ENCODE data around the gene DNHD1. TPM values are rescaled to one million over a fixed set of nuclear protein-coding genes. Genes with fewer than 3 reads are reported as not detected.
A peak's percentile ranks its signal among the peaks of the same experiment; 100 is the strongest.

The DNHD1 gene
- total and polyA plus RNA-seq, 5 experiments from 2014 or later: 1.0 to 62.8 (median 1.9) TPM

GRCh38 chr11:6612213-6613041 is 115.3 kb downstream of the DNHD1 start, which contains the start of gene TAF10:
Gene TAF10 (minus strand): TSS chr11:6612216. CDS start chr11:6612189, 27 bp downstream.
- H3K36me3 Mint-ChIP-seq: peaks cover 6 to 53% (median 15%) of the 10 kb centered on the region in 3 donors
- POLR2A ChIA-PET: interaction anchor here (0.5 to 3.3 kb wide), 39 partner anchors 9 to 923 kb away, joined by 3 to 62 read pairs (median 7); partner anchors contain the start of genes ARFIP2, DCHS1, ILK and MRPL17
- no peaks in the 10 kb centered on the region for H3K9me3 Mint-ChIP-seq
- H3K4me3 Mint-ChIP-seq: peak within 1 kb of the TSS in 9 of 10 donors; percentile 81 to 95 (median 89)
- H3K27me3 Mint-ChIP-seq: no peaks in the 10 kb centered on the region
- DNase-seq: peak; percentile 90 to 97 (median 94)
- ATAC-seq: peak; percentile 90 to 92
- peak within 1 kb of the TSS in 8 of 10 donors; percentile 90 to 98 (median 96) for H3K27ac Mint-ChIP-seq
- peaks cover 27 to 53% (median 30%) of the 10 kb centered on the region in 4 donors for H3K4me1 Mint-ChIP-seq

- Mint-ChIP-seq H3K27me3 (no peaks in the 10 kb centered on the region), H3K36me3 (peaks cover 6 to 46% (median 14%) of the 10 kb centered on the region in 3 donors), H3K4me1 (peaks cover 25 to 42% (median 28%) of the 10 kb centered on the region in 4 donors), H3K9me3 (no peaks in the 10 kb centered on the region), H3K4me3 (no peak overlapping the region), H3K27ac (no peak overlapping the region)
- no peak for ATAC-seq
- POLR2A ChIA-PET: interaction anchor here (0.6 to 3.3 kb wide), 13 partner anchors 9 to 208 kb away, joined by 3 to 62 read pairs (median 12); partner anchors contain the start of genes ILK, MRPL17 and RRP8
- no peak for DNase-seq
Measured at GRCh38 chr11:6613496-6613895, 116.4 kb downstream of the DNHD1 start.

- peaks cover 6 to 38% (median 10%) of the 10 kb centered on the region in 3 donors for H3K36me3 Mint-ChIP-seq
- peak overlapping the region in 1 of 10 donors; percentile 12 for H3K4me3 Mint-ChIP-seq
- no peaks in the 10 kb centered on the region for H3K27me3 Mint-ChIP-seq
- POLR2A ChIA-PET: interaction anchor here (0.7 to 1.7 kb wide), 2 partner anchors 53 to 69 kb away, joined by 4 to 6 read pairs; partner anchors contain the start of gene MRPL17
- H3K27ac Mint-ChIP-seq: peak overlapping the region in 3 of 10 donors; percentile 21 to 69 (median 65)
- DNase-seq (no peak), ATAC-seq (no peak)
- H3K9me3 Mint-ChIP-seq: no peaks in the 10 kb centered on the region
- H3K4me1 Mint-ChIP-seq: peaks cover 22 to 33% (median 28%) of the 10 kb centered on the region in 4 donors
Measured at GRCh38 chr11:6614446-6614845, 117.4 kb downstream of the DNHD1 start.

DNA sequence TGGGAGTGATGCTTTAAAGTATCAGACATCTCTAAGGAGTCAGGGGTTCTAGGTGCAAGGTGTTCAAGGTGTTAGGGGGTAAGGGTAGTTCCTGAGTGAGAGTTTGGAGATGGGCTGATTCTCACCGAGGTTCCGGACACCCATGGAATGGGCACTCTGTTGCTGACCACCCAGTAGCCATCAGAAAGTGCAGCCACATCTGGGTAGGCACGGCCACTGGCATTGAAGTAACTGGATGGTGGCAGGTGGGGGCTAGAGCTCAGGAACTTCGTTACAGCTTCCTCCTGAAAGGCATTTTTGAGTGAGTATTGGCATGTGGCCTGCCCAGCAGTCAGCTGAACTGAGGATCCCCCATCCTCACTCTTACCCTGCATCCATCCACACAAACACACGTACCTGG is 118.0 kb downstream of the DNHD1 start:
- H3K4me3 Mint-ChIP-seq: peak overlapping the region in 2 of 10 donors; percentile 2 to 12
- DNase-seq: no peak
- H3K36me3 Mint-ChIP-seq: peaks cover 6 to 32% (median 10%) of the 10 kb centered on the region in 3 donors
- peak overlapping the region in 5 of 10 donors; percentile 21 to 79 (median 65) for H3K27ac Mint-ChIP-seq
- H3K9me3 Mint-ChIP-seq: no peaks in the 10 kb centered on the region
- peaks cover 19 to 27% (median 26%) of the 10 kb centered on the region in 4 donors for H3K4me1 Mint-ChIP-seq
- ATAC-seq: no peak
- POLR2A ChIA-PET: interaction anchor here (1.7 to 6.1 kb wide), 2 partner anchors 41 to 53 kb away, joined by 4 to 38 read pairs; partner anchors contain the start of gene DCHS1
- H3K27me3 Mint-ChIP-seq: no peaks in the 10 kb centered on the region

DNA sequence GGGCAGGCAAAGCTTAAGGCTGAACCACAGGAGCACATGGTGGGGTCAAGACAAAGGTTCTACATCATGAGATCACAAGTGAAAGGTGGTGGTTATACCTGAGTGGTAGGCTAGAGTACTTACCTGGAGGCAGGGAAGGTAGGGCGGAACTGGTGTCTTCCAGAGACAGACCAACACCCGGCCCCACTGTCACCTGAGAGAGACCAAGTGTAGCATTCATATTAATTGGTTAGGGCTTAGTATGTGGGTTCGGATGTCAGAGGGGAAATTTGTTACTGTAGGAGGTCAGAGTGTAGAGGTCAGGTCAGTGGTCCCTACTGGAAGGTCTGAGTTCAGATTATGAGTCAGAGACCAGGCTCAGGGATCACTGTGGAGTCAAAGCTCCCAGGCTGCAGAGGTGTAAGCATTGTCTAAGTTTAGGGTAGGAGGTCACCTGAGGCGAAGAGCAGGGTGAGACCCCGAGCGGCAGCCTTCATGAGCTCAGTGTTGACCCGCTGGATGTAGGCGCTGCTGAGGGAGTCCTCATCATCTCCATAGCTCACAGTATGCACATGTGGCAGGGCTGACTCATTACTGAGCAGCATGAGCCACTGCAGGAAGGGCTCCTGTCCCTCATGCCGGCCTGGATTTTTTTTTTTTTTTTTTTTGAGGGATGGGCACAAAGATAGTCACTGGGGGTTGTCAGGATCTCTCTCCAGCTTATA is 119.0 kb downstream of the DNHD1 start:
- Mint-ChIP-seq H3K27me3 (no peaks in the 10 kb centered on the region), H3K27ac (peak overlapping the region in 8 of 10 donors; percentile 31 to 89 (median 58)), H3K4me1 (peaks cover 17 to 21% (median 17%) of the 10 kb centered on the region in 4 donors), H3K9me3 (no peaks in the 10 kb centered on the region), H3K4me3 (peak overlapping the region in 3 of 10 donors; percentile 2 to 52 (median 37)), H3K36me3 (peaks cover 6 to 22% (median 10%) of the 10 kb centered on the region in 3 donors)
- ATAC-seq: no peak
- no peak for DNase-seq
- POLR2A ChIA-PET: interaction anchor here (0.9 to 6.1 kb wide), 5 partner anchors 12 to 66 kb away, joined by 3 to 58 read pairs (median 4); partner anchors contain the start of genes DCHS1 and MRPL17

DNA sequence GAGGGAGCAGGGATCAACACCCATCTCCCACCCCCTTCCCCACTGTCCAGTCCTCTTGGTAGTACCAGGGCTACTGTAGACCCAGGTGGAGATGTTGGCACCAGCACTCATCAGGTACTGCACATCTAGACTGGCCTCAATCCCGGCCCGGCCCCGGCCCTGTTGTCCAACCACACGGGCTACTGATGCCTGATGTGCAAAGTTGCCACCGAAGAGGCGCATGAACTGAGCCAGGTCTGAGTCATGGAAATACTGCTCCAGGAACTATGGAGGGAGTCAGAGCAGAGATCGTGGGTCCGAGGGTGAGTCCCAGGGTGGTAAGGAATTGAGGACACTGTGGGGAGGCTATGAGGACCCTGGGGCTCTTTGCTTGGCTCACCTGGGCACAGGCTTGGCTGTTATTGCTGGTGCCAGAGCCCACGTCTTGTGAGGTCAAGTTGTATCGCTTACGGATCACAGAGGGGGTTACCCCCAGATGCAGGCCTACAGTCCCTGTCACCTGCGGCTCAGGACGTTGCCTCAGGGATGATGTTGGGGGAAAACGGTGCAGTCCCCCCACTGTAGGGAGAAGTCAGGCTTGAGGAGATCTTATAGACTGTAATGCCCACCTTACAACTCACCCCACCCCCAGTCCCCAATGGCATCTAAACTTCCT is 119.6 kb downstream of the DNHD1 start:
- POLR2A ChIA-PET: interaction anchor here (0.9 to 6.1 kb wide), 7 partner anchors 12 to 227 kb away, joined by 3 to 58 read pairs (median 4); partner anchors contain the start of genes DCHS1, MRPL17 and SMPD1
- no peaks in the 10 kb centered on the region for H3K9me3 Mint-ChIP-seq
- no peaks in the 10 kb centered on the region for H3K27me3 Mint-ChIP-seq
- H3K4me1 Mint-ChIP-seq: peaks cover 11 to 18% (median 14%) of the 10 kb centered on the region in 4 donors
- DNase-seq (no peak), ATAC-seq (no peak)
- peak overlapping the region in 3 of 10 donors; percentile 41 to 80 (median 54) for H3K27ac Mint-ChIP-seq
- H3K4me3 Mint-ChIP-seq: peak overlapping the region in 6 of 10 donors; percentile 4 to 71 (median 30)
- peaks cover 6 to 21% (median 10%) of the 10 kb centered on the region in 3 donors for H3K36me3 Mint-ChIP-seq

GRCh38 chr11:6617315-6617781 is 120.3 kb downstream of the DNHD1 start:
- DNase-seq (no peak), ATAC-seq (no peak)
- Mint-ChIP-seq H3K36me3 (peaks cover 6 to 21% (median 10%) of the 10 kb centered on the region in 3 donors), H3K27ac (peak overlapping the region in 3 of 10 donors; percentile 1 to 60 (median 11)), H3K4me3 (peak overlapping the region in 2 of 10 donors; percentile 4 to 71), H3K27me3 (no peaks in the 10 kb centered on the region), H3K9me3 (no peaks in the 10 kb centered on the region), H3K4me1 (peaks cover 11 to 20% (median 14%) of the 10 kb centered on the region in 4 donors)
- POLR2A ChIA-PET: interaction anchor here (1.2 to 6.1 kb wide), 8 partner anchors 10 to 227 kb away, joined by 3 to 58 read pairs (median 15); partner anchors contain the start of genes DCHS1, MRPL17 and SMPD1

- Mint-ChIP-seq H3K4me3 (no peak overlapping the region), H3K9me3 (no peaks in the 10 kb centered on the region), H3K4me1 (peaks cover 11 to 20% (median 14%) of the 10 kb centered on the region in 4 donors), H3K27ac (no peak overlapping the region), H3K36me3 (peaks cover 6 to 21% (median 10%) of the 10 kb centered on the region in 3 donors), H3K27me3 (no peaks in the 10 kb centered on the region)
- DNase-seq (peak in 7 of 10 donors; percentile 32 to 80 (median 39)), ATAC-seq (peak; percentile 48 to 53)
- POLR2A ChIA-PET: interaction anchor here (0.7 to 6.1 kb wide), 20 partner anchors 8 to 384 kb away, joined by 3 to 58 read pairs (median 6); partner anchors contain the start of genes DCHS1, FHIP1B, ILK and MRPL17
Measured at GRCh38 chr11:6618117-6619003, 121.3 kb downstream of the DNHD1 start.

DNA sequence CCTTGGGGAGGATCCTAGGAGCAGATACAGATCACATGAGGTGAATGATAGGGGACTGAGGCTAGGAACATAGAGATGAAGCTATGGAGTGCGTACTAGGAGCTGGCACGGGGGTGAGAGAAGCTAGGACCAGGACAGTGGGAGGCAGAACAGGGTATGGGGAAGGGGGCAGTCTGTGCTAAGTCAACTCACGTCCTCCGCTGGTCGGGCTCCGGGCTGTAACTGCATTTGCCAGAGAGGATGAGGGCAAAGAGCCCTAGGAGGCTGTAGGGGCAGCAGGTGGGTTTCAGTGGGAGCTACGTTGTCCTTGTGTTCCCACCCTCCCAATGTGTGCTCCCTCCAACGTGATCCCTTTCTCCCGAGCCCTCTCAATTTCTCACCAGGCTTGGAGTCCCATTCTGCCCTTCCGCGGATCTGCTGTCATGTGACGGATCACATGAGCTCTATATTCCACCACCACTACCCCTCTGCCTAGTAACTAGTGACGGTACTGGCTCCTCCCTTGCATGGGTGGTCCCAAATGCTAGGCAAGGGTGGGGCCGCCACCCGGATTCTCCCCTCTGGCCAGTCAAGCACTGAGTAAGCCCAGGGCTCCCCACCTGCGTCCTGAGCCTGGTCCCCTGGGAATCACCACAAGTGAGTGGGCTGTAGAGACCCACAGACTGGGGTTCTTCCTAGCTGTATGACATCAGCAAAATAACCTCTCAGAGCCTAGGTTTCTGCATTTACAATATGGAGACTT is 122.1 kb downstream of the DNHD1 start, which contains the start of gene TPP1:
TSS of gene TPP1 (minus strand) at position 419 of the 742 bp plus-strand sequence. CDS start at position 397, 22 bp downstream.
- H3K27ac Mint-ChIP-seq: no peak within 1 kb of the TSS
- ATAC-seq: peak; percentile 93 to 97
- H3K9me3 Mint-ChIP-seq: no peaks in the 10 kb centered on the region

GRCh38 chr11:6620636-6621035 is 123.6 kb downstream of the DNHD1 start:
- Mint-ChIP-seq H3K4me3 (no peak overlapping the region), H3K9me3 (no peaks in the 10 kb centered on the region), H3K27ac (no peak overlapping the region), H3K4me1 (peaks cover 8 to 17% (median 11%) of the 10 kb centered on the region in 4 donors), H3K27me3 (no peaks in the 10 kb centered on the region), H3K36me3 (peaks cover 5 to 22% (median 6%) of the 10 kb centered on the region in 3 donors)
- ATAC-seq (no peak), DNase-seq (no peak)
- POLR2A ChIA-PET: interaction anchor here (0.7 to 6.1 kb wide), 8 partner anchors 8 to 120 kb away, joined by 3 to 38 read pairs (median 6); partner anchors contain the start of genes DCHS1, MRPL17 and TAF10

More for the DNA sequence above, 122.1 kb downstream of the DNHD1 start, which contains the start of gene TPP1:
- POLR2A ChIA-PET: interaction anchor here (0.7 to 6.1 kb wide), 22 partner anchors 8 to 385 kb away, joined by 3 to 58 read pairs (median 6); partner anchors contain the start of genes DCHS1, FHIP1B, ILK and MRPL17
- peaks cover 11 to 20% (median 14%) of the 10 kb centered on the region in 4 donors for H3K4me1 Mint-ChIP-seq
- peak; percentile 70 to 96 (median 91) for DNase-seq
- peaks cover 6 to 22% (median 12%) of the 10 kb centered on the region in 3 donors for H3K36me3 Mint-ChIP-seq
- H3K27me3 Mint-ChIP-seq: no peaks in the 10 kb centered on the region
- H3K4me3 Mint-ChIP-seq: no peak within 1 kb of the TSS

Measured in naive thymus-derived CD8-positive, alpha-beta T cell (primary cell).